H1 (cell line): ENCODE data around the gene TMEM108. TPM values are rescaled to one million over a fixed set of nuclear protein-coding genes. Genes with fewer than 3 reads are reported as not detected.

Source experiments
- CTCF ChIA-PET: fragments of 300-600 bp; sonication (Branson Sonifier 250); formaldehyde crosslinking; loops from one replicate; lab custom pipeline; 2021; ENCODE audit not compliant: partially characterized antibody; lab: Charles Lee
- POLR2A ChIA-PET: fragments of 300-600 bp; sonication (Branson Sonifier 250); formaldehyde crosslinking; loops from one replicate; lab custom pipeline; 2021; ENCODE audit warnings: inconsistent platforms; ENCODE audit not compliant: partially characterized antibody; lab: Charles Lee
- DNase-seq, 2 experiments: peaks; one replicate each; pipeline versions ENCODE4 v3.0.0 to v3.0.0-alpha.2; 2010 to 2022; ENCODE audit warnings: low spot score in 2 of 2, low read depth in 1 of 2, mixed read lengths in 1 of 2
- FAIRE-seq: peaks from 2 replicates; lab custom pipeline; 2011; peaks lifted over from hg19 to GRCh38; lab: Jason Lieb, UNC
- H2AFZ ChIP-seq: 2 replicates; pipeline ENCODE4 v1.8.1; 2012; ENCODE audit warnings: low read length, inconsistent platforms
- H2AK5ac ChIP-seq: 2 replicates; pipeline ENCODE4 v1.6.1; 2013; ENCODE audit warnings: low read depth, low read length
- H2BK120ac ChIP-seq: replicated peaks from 2 replicates; pipeline ENCODE3; 2013; ENCODE audit warnings: low read depth, low read length, inconsistent platforms
- H2BK12ac ChIP-seq: 2 replicates; pipeline ENCODE4 v1.6.1; 2013; ENCODE audit warnings: low read depth, low read length
- H2BK15ac ChIP-seq: 2 replicates; pipeline ENCODE4 v1.6.1; 2013; ENCODE audit warnings: low read length
- H2BK20ac ChIP-seq: 2 replicates; pipeline ENCODE4 v1.6.1; 2013; ENCODE audit warnings: low read length
- H2BK5ac ChIP-seq: 2 replicates; pipeline ENCODE4 v1.6.1; 2013; ENCODE audit warnings: low read depth, low read length
- H3K14ac ChIP-seq: 2 replicates; pipeline ENCODE4 v1.6.1; 2013; ENCODE audit warnings: inconsistent platforms; ENCODE audit not compliant: insufficient read length
- H3K18ac ChIP-seq: 2 replicates; pipeline ENCODE4 v1.6.1; 2013; ENCODE audit warnings: low read length; ENCODE audit errors: extremely low read depth
- H3K23ac ChIP-seq: 2 replicates; pipeline ENCODE4 v1.6.1; 2013; ENCODE audit warnings: inconsistent platforms; ENCODE audit not compliant: insufficient read length
- H3K23me2 ChIP-seq: 2 replicates; pipeline ENCODE4 v1.6.1; 2013; ENCODE audit warnings: low read depth, low read length
- H3K27ac ChIP-seq: 2 replicates; pipeline ENCODE4 v1.6.1; 2011; ENCODE audit warnings: low read depth, low read length, inconsistent platforms
- H3K27me3 ChIP-seq, 4 experiments: replicated peaks in 1 of 4; 1 replicate in 1 of 4; 2 replicates in 3 of 4; pipeline versions ENCODE4 v1.6.1 to v1.8.1; 2011 to 2013; ENCODE audit warnings: low read length in 3 of 4, mild to moderate bottlenecking in 3 of 4, inconsistent platforms in 2 of 4, mixed read lengths in 2 of 4, moderate library complexity in 1 of 4; ENCODE audit not compliant: control insufficient read depth in 3 of 4, insufficient read depth in 3 of 4; ENCODE audit errors: extremely low read depth in 1 of 4
- H3K36me3 ChIP-seq, 4 experiments: 2 replicates each; pipeline versions ENCODE4 v1.6.1 to v1.8.1; 2011 to 2013; ENCODE audit warnings: mild to moderate bottlenecking in 4 of 4, low read length in 3 of 4, moderate library complexity in 2 of 4, control low read depth in 1 of 4, inconsistent platforms in 1 of 4; ENCODE audit not compliant: insufficient read depth in 4 of 4, control insufficient read depth in 2 of 4
- H3K4ac ChIP-seq: replicated peaks from 2 replicates; pipeline ENCODE3; 2013; ENCODE audit warnings: low read length, low read depth, mixed read lengths, inconsistent platforms; ENCODE audit not compliant: insufficient read length
- H3K4me1 ChIP-seq, 4 experiments: replicated peaks in 1 of 4; 1 replicate in 1 of 4; 2 replicates in 3 of 4; pipeline versions ENCODE4 v1.6.1 to v1.8.1; 2011 to 2013; ENCODE audit warnings: low read length in 3 of 4, inconsistent platforms in 2 of 4, mixed read lengths in 1 of 4; ENCODE audit not compliant: insufficient read depth in 4 of 4, control insufficient read depth in 3 of 4
- H3K4me2 ChIP-seq, 2 experiments: 2 replicates each; pipeline versions ENCODE4 v1.6.1 to v1.8.1; 2011 to 2013; ENCODE audit warnings: low read depth in 2 of 2, low read length in 2 of 2, control low read depth in 1 of 2, inconsistent platforms in 1 of 2, mild to moderate bottlenecking in 1 of 2; ENCODE audit not compliant: insufficient read depth in 1 of 2
- H3K4me3 ChIP-seq, 4 experiments: fragments of 200-600, 300-600 bp in 1 of 4; sonication (generic), shearing (Covaris generic), sonication (Bioruptor Twin) in 1 of 4; 2 replicates each; pipeline versions ENCODE4 v1.5.1 to v1.8.1; 2011 to 2016; ENCODE audit warnings: low read length in 4 of 4, low read depth in 3 of 4, control low read depth in 2 of 4, inconsistent platforms in 2 of 4, mild to moderate bottlenecking in 2 of 4, mixed read lengths in 1 of 4, moderate library complexity in 1 of 4; ENCODE audit not compliant: insufficient read depth in 2 of 4; ENCODE audit errors: extremely low read depth in 1 of 4
- H3K56ac ChIP-seq: replicated peaks from 2 replicates; pipeline ENCODE3; 2013; ENCODE audit warnings: low read depth, mild to moderate bottlenecking, mixed read lengths, low read length, inconsistent platforms; ENCODE audit not compliant: insufficient read length
- H3K79me1 ChIP-seq: 2 replicates; pipeline ENCODE4 v1.6.1; 2013; ENCODE audit warnings: low read depth, low read length, control low read depth
- H3K79me2 ChIP-seq, 2 experiments: 2 replicates each; pipeline versions ENCODE4 v1.6.1 to v1.8.1; 2012 to 2013; ENCODE audit warnings: low read length in 2 of 2, mild to moderate bottlenecking in 2 of 2, inconsistent platforms in 1 of 2; ENCODE audit not compliant: insufficient read depth in 2 of 2, control insufficient read depth in 1 of 2
- H3K9ac ChIP-seq, 4 experiments: replicated peaks in 1 of 4; 1 replicate in 1 of 4; 2 replicates in 3 of 4; pipeline versions ENCODE4 v1.6.1 to v1.8.1; 2011 to 2013; ENCODE audit warnings: low read depth in 3 of 4, low read length in 3 of 4, control low read depth in 2 of 4, mild to moderate bottlenecking in 2 of 4, moderate library complexity in 2 of 4, inconsistent platforms in 1 of 4; ENCODE audit errors: extremely low read depth in 1 of 4
- H3K9me3 ChIP-seq, 2 experiments: 2 replicates each; pipeline versions ENCODE4 v1.6.1 to v1.8.1; 2012 to 2013; ENCODE audit warnings: mild to moderate bottlenecking in 2 of 2, moderate library complexity in 2 of 2, control low read depth in 1 of 2, inconsistent platforms in 1 of 2, low read depth in 1 of 2, low read length in 1 of 2, mixed read lengths in 1 of 2; ENCODE audit not compliant: insufficient read depth in 2 of 2
- H4K20me1 ChIP-seq, 2 experiments: replicated peaks in 1 of 2; 2 replicates each; pipeline versions ENCODE3 to v1.8.1; 2011 to 2013; ENCODE audit warnings: inconsistent platforms in 2 of 2, low read length in 2 of 2, mild to moderate bottlenecking in 1 of 2; ENCODE audit not compliant: insufficient read depth in 2 of 2, control insufficient read depth in 1 of 2
- H4K5ac ChIP-seq: 2 replicates; pipeline ENCODE4 v1.6.1; 2013; ENCODE audit warnings: low read length, low read depth, mixed read lengths, inconsistent platforms; ENCODE audit not compliant: insufficient read length
- H4K8ac ChIP-seq: 2 replicates; pipeline ENCODE4 v1.8.0; 2013; ENCODE audit warnings: mild to moderate bottlenecking, moderate library complexity, low read length, inconsistent platforms; ENCODE audit not compliant: insufficient read depth; ENCODE audit errors: extremely low read depth
- H4K91ac ChIP-seq: replicated peaks from 2 replicates; pipeline ENCODE3; 2013; ENCODE audit warnings: low read length, mixed read lengths, inconsistent platforms; ENCODE audit not compliant: insufficient read length
- BRCA1 ChIP-seq: IDR thresholded peaks from 2 replicates; pipeline ENCODE4 v1.6.1; 2012; ENCODE audit warnings: low read depth, low read length, improper control_type of control experiment
- CBX8 ChIP-seq: fragments of 300-800, 300-1000 bp; sonication (generic); IDR thresholded peaks from 2 replicates; pipeline ENCODE4 v1.7.1; 2016; ENCODE audit warnings: low read depth, low read length, borderline replicate concordance
- KDM1A ChIP-seq: fragments of 200-600, 300-600 bp; sonication (generic); IDR thresholded peaks from 2 replicates; pipeline ENCODE4 v1.7.1; 2016; ENCODE audit warnings: mild to moderate bottlenecking, low read length, borderline replicate concordance
- POU5F1 ChIP-seq: IDR thresholded peaks from 2 replicates; pipeline ENCODE4 v1.6.1; 2011; ENCODE audit warnings: low read depth, mild to moderate bottlenecking, low read length, moderate library complexity
- WGBS, 2 experiments: shearing (Covaris generic) in 1 of 2; methylation state at CpG; one replicate each; pipeline versions ENCODE4 v1.1.6 to v1.1.7; 2013 to 2015; ENCODE audit warnings: low lambda C conversion rate in 2 of 2, mixed read lengths in 2 of 2, inconsistent platforms in 1 of 2, low coverage in 1 of 2, missing lambda C conversion rate in 1 of 2; ENCODE audit not compliant: insufficient replicate concordance in 2 of 2, insufficient coverage in 1 of 2, insufficient read length in 1 of 2; ENCODE audit errors: extremely low coverage in 1 of 2, missing lambda C conversion rate in 1 of 2; 5-methylcytosine and 5-hydroxymethylcytosine counted together
- polyA plus RNA-seq, 7 experiments: library from polyadenylated mRNA; depleted of rRNA in 3 of 7; stranded (reverse) in 5 of 7; unstranded in 2 of 7; fragments of >200 nt in 5 of 7; fragments of 200-250 nt in 2 of 7; gene quantifications; 1 replicate in 5 of 7; 2 replicates in 1 of 7; 4 replicates in 1 of 7; pipeline versions ENCODE4 v1.2.1 to v1.2.3, GENCODE V29; 2011 to 2013; ENCODE audit warnings: missing spikeins in 2 of 7, mixed read lengths in 2 of 7
- total RNA-seq: library from RNA; stranded (reverse); fragmentation: NEBNext Ultra II Directional; extraction: Animal tissue kit (Norgen Biotek cat#: 25700); gene quantifications from 2 replicates; pipeline ENCODE4 v1.2.1, GENCODE V29; 2021

TMEM108 gene
- total and polyA plus RNA-seq, 2 of the 8 experiments (the other 6 are each of a cell fraction or from before 2014, with no cell fraction given), result 14.3 to 16.2 TPM

DNA sequence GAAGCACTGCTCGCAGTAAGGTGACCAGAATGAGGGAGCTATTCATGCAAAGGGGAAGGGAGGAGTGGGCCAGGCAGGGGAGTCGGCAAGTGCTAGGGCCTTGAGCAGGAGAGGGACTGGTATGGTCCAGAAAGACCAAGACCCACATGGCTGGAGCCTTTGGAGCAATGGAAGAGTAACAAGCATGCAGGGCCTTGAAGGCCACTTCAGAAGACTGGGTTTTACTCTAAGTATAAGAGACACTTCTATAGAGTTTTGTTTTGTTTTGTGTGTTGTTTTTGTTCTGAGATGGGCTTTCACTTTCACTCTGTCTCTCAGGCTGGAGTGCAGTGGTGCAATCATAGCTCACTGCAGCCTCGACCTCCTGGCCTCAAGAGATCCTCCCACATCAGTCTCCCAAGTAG is 403.7 kb downstream of the TMEM108 start:
- Histone ChIP-seq H3K4me3 (no peak overlapping the region), H4K20me1 (no peaks in the 10 kb centered on the region), H3K4ac (no peak overlapping the region), H2AFZ (no peak overlapping the region), H2BK12ac (no peak overlapping the region), H3K14ac (no peak overlapping the region), H3K4me2 (no peak overlapping the region), H3K23me2 (no peaks in the 10 kb centered on the region), H2BK120ac (no peak overlapping the region), H2BK20ac (no peak overlapping the region), H4K8ac (no peak overlapping the region), H3K27ac (no peak overlapping the region), H3K79me1 (no peaks in the 10 kb centered on the region), H3K18ac (no peak overlapping the region), H3K9me3 (no peaks in the 10 kb centered on the region), H3K36me3 (no peaks in the 10 kb centered on the region), H4K91ac (no peak overlapping the region), H3K56ac (no peak overlapping the region), H3K9ac (no peak overlapping the region), H4K5ac (no peak overlapping the region), H2BK5ac (no peak overlapping the region), H2AK5ac (no peak overlapping the region), H3K79me2 (no peaks in the 10 kb centered on the region), H3K4me1 (no peaks in the 10 kb centered on the region), H3K23ac (no peak overlapping the region), H3K27me3 (no peaks in the 10 kb centered on the region), H2BK15ac (no peak overlapping the region)
- DNase-seq, result no peak
- FAIRE-seq, result no peak
- WGBS, 2 experiments, result 91% methylated on average over 3 of the region's 3 CpGs; no CpG with 5 or more reads in 1 of the 2 experiments
- POLR2A ChIA-PET, result interaction anchor here (1.6 kb wide), 1 partner anchor 11 kb away, joined by 3 read pairs; no protein-coding TSS in a partner anchor
- CTCF ChIA-PET, result interaction anchor here (0.7 kb wide), 1 partner anchor 79 kb away, joined by 3 read pairs; no protein-coding TSS in a partner anchor
- TF ChIP-seq BRCA1 (no peak), KDM1A (no peak), CBX8 (no peak), POU5F1 (no peak)
